ELR (cell line): Measurements from ENCODE around the gene SLC39A8.
A peak's percentile ranks its signal among the peaks of the same experiment; 100 is the strongest.
"Not testable (repeated sequence)": the region's sequence is repeated elsewhere in the genome, so short reads cannot be mapped to it uniquely, and the experiment has no call there.

Experiments used
- DNase-seq: peaks from one replicate; pipeline ENCODE4 v3.0.0-alpha.2; 2015; ENCODE audit warnings: low read depth

Gene SLC39A8

DNA sequence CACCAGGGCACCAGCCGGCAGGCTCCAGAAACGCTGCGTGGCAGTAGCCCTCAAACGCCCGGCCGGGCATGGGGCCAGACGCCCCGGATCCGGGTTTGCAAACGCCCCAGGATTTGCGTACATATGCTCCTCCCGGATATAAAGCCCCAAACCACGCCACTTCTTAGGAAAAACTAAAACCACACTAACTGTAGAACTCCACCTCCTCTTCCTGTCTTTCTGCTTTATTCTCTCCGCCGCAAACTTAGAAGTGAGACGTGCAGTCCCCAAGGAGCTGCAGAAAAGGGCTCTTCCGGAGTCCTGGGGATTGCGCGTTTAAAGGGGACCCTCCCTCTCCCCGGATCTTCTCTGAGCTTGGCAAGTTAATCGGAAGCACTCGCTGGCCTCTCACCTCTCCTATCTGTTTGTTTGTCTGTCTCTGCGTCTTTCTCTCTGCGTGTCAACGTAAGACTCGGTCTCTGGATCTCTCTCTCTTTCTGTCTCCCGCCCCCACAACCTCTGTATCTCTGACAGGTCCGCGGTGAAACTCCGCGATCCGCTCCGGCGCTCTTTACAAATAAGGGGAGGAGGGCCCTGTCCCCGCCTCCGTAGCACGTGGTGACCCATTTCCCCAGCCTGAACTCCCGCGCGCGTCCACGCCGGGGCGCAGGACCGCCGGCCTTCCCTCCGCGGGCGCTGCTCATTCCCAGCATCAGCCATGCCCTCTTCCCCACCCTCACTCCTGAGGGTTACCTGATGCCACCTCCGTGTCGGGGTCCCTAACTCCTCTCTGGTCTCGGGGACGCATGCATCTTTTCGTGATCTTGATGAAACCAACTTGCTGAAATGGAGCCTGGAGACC, at the start of gene SLC39A8:
Gene SLC39A8 (minus strand): TSS at position 529 of the 841 bp plus-strand sequence. CDS start 820 bp downstream, outside the sequence.
- DNase-seq: peak; percentile 82

DNA sequence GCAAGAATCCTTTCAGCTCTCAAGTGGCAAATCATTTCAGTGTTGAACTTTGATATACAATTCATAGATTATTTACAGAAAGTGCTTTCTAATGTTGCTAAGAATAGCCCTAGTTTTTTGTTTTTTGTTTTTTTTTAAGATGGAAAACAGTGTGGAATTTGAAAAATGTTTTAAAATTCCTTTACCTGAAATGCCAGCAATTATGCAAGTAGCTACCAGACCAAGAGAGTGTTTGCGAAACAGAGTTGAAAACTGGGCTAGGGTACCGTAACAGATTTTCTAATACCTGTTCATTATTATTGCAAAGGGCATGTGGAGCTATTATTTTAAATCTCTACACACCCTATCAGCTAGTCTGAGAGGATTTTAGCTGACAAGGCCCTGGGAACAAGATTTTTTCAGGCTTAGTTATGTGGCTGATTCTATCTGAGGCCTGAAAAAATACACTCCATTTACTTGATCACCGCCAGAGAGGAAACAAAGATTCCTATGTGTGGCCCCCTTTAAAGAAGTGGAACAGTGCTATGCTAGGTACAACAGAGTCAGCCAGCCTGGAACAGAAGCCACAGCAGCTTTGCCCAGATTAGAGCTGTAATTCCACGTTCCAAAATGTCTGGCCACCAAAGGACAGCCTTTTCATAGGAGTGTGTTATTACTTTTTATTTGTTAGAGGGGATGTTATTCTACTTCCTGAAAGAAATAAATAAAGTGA, 46.9 kb upstream of the SLC39A8 start:
- DNase-seq: no peak

DNA sequence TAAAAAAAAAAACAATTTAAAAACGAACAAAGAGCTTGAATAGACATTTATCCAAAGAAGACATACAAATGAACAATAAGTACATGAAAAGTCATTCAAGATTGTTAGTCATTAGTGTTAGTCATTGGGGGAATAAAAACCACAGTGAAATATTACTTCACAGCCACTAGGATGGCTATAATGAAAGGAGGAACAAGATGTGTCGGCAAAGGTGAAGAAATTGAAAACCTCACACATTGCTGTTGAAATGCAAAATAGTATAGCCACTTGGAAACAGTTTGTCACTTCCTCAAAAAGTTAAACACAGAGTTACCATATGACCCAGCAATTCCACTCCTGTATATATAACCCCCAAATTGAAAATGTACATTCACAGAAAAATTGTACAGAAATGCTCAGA, 45.2 kb upstream of the SLC39A8 start:
- DNase-seq: peak; percentile 67

DNA sequence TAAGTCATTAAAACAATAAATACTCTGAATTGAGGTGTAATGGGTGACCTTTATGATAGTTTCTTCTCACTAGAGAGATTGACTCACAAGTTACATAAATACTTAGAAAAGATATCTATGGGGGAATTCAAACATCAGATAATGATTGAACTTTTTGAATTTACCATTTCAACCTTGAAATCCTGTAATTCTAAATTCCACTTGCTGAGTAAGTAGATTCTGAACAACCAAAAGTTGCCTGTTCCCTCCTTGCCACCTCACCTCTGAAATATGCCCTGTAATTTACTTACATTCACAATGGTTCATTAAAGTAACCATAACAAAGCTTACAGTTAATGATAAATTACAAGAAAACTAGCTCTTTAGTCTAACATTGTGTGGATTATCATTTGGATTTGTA, 43.3 kb upstream of the SLC39A8 start:
- no peak for DNase-seq

DNA sequence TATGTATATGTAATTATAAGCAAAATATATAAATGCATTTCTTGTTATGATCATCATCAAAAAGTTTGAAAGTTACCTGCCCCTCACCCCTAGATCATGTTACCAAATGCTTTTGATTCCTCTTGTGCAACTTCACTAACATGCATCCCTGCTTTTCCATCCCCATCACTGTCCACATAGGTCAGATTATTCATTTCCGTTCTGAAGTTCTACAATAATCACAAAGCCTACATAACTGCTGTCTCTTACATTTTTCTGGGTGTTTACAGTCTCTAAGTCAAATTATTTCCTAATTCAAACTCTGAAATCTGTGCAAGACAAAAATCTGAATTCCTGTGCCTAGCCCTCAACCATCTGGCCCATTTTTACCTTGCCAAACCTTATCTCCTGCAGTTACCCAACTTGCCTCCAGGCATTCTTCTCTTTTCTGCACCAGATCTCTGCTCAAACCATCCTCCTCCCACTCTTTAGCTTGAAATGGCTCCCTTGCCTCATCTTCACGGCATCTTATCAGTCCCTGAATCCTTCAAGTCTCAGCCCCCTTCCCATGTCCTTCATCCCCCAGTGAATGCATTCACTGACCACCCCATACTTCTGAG, 42.4 kb upstream of the SLC39A8 start:
- DNase-seq: peak; percentile 4

DNA sequence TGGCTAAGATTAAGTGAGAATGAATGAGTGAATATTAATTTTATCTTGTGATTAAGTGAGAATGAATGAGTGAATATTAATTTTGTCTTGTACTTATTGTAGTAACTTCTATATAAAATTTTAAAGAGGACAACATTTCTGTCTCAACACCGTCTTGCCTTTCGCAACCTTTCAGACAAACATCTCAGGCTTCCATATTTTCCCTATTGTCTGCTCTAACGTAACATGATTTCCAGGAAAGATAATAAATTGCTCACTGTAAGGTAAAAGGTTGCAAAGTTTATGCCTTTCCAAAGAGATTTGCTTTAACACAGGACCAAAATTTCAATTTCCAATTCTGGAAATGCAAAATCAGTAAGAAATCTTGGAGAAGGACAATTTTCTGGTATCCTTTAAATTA, 41.7 kb upstream of the SLC39A8 start:
- no peak for DNase-seq

DNA sequence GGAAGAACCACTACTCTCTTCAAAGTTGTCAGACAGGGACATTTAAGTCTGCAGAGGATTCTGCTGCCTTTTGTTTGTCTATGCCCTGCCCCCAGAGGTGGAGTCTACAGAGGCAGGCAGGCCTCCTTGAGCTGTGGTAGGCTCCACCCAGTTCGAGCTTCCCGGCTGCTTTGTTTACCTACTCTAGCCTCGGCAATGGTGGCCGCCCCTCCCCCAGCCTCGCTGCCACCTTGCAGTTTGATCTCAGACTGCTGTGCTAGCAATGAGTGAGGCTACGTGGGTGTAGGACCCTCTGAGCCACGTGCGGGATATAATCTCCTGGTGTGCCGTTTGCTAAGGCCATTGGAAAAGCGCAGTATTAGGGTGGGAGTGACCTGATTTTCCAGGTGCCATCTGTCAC, 35.0 kb upstream of the SLC39A8 start:
- DNase-seq: not testable (repeated sequence)

DNA sequence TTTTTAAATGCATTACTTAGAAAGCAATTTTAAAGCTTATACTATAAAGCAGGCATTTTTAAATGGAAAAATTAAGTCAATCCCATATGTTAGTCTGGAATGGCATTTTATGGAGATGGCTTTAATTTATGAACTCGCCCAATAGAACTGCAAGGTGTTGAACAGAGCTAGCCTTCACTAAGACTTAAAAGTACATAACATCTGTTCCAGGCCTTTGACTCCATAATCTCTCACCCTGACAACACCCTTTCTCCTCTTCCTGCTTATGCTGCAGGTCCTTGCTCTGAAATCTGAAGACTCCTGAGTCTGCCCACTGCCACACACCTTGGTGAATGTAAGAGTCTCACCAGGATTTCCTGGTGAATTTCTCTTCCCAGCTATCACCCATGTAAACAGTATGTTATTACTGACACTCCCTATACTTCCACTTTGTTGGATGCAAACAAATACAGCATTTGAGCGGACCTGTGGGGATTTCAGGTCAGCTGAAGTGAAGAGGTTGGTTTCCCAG, 17.7 kb upstream of the SLC39A8 start:
- DNase-seq: no peak

DNA sequence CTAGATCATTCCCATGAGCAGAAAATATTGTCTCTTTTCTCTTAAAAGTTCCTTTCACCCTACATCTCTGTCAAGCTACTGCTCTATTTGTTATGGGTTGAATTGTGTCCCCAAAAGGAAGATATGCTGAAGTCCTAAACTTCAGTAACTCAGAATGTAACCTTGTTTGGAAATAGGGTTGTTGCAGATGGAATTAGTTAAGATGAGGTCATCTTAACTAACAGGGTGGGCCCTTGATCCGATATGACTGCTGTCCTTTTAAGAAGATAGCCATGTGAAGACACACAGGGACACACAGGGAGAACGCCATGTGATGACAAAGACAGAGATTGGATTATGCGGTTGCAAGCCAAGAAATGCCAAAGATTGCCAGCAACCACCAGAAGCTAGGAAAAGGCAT, 12.8 kb upstream of the SLC39A8 start:
- no peak for DNase-seq

DNA sequence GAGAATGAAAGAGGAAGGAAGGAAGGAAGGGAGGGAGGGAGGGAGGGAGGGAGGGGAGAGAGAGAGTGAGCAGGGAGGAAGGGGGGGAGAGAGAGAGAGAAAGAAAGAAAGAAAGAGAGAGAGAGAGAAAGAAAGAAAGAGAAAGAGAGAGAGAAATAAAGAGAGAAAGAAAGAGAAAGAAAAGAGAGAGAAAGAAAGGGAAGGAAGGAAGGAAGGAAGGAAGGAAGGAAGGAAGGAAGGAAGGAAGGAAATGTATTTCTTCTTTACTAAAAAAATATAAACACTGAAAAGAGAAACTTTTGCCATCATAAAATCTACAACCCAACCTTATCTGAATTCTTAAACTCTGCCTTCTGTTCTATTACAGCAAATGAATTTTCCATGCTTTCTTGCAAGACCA, 12.4 kb upstream of the SLC39A8 start:
- DNase-seq: not testable (repeated sequence)

DNA sequence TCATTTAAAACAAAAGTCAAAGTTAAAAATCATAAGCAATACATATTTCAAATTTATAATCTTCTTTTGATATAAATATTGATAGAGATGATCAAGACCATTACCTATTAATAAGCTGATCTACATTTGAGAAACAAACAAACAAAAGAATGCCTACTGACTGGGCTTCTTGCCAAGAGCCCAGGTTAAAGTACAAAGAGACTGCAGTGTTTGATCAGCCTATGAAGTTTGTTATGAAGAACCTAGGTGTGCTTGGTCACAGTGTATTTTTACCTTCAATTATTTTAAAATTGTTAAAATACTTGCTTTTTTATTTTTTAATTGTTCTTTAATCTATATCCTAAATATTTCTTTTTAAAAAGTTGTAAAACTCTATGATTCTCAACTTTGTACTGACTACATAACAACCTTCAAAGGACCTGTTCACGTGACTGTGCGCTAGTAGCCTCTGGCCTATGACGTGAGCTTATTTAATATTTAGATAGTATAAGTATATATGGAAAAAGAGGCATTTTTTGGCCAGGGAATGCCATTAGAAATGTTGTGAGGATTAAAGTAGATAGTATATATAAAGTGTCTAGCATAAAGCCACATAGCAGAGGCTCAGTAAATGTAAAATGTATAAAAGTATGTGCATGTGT, 11.4 kb upstream of the SLC39A8 start:
- DNase-seq: no peak

DNA sequence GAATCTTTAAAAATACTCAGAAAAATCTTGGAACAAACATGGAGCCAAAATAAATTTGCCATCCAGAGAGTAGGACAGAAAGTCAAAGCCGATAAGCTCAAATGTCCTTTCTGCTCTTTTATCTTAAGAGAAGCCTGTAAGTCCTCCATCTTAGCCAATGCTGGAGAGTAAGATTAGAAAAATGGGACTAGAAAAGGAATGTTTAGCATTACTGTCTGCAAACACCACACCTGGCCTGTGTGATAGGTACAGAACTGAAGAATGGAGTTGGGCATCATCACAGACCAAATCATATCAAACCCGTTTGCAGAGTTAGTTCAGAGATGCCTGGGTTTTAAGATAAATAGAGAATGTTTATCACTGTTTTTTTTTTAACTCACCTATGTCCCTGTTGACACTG, 10.5 kb upstream of the SLC39A8 start:
- DNase-seq: no peak

DNA sequence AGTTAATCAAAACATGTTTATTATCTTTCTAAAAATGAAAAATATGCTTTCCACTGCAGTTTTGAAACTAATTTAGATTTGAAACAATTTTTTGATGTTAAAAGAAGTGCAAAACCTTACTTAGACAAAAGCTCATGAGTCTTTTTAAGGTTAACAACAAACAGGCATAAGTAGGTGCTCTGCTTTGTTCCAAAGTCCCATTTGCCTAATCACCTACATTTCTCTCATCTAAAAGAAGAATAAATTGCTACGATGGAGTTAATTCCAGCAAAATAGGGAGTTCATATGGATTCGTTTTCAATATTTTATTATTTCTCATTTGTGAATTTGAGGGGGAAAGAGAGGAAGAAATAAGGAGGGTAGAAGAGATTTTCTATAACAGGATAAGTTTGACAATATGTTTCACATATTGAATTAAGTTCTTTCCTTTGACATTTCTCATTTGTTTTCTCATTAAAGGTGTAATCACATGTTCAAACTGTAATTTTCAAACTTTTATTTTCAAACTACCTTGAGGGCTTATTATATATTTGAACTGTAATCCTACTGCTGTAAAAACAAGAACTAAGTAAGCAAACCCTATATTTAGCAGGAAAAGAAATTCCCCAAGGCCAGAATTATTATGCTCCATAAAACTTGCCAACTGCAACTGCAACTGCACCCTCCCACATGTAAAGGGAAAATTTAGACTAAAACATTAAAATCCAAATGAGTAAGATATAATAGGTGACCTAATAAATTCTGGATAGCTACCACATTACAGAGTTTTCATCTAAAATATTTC, 9.6 kb upstream of the SLC39A8 start:
- no peak for DNase-seq

DNA sequence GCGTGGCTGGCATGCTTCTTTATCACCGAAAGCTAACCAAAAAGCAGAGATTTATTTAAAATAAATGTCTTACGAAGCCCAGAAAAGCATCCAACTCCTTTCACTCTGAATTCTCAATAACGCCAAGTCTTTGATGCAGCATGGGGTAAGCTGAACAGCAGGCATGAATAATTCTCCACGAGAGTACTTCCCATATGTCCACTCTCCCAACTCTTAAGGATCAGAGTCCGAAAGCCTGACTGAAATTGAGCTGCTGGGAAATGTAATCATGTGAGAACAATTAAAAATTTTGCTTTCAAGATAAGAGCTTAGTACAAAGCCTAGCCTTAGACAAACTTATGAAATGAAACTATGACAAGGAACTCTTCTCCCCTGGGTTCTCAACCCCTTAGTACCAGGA, 7.5 kb upstream of the SLC39A8 start:
- no peak for DNase-seq

DNA sequence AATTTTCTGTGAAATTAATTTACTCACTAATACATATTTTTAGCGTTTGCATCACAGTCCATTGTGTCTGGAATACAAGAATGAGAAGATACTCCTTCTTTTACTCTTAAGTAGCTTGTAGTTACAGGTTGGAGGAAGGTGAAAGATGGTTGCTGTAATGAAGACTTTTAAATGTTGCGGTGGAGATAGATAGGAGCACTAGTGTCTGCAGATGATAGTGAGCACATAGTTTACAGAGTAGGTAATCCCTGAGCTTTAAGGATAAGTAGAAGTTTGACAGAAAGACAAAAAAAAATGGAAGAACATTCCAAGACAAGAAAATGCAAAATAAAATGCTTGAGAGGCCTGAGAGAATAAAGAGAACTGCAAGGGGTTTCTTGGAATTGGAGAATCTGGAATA, 5.4 kb upstream of the SLC39A8 start:
- no peak for DNase-seq

DNA sequence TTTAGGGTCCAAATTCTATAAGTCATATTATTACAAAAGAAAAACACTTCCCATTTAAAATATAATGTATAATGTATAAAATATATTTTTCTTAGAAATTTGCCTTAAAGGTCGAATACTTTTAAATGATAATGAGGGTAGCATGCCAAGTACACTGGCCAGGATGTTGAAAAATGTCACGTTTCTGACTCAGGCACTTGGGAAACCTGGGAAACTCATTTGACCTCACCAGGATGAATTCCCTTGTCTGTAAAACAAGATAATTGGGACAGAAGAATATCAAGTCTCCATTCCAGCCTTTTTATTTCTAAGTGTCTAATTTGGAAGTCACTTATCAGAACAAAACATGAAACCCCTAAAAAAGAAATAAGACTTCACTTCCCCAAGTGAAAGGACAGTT, 3.4 kb upstream of the SLC39A8 start:
- no peak for DNase-seq

DNA sequence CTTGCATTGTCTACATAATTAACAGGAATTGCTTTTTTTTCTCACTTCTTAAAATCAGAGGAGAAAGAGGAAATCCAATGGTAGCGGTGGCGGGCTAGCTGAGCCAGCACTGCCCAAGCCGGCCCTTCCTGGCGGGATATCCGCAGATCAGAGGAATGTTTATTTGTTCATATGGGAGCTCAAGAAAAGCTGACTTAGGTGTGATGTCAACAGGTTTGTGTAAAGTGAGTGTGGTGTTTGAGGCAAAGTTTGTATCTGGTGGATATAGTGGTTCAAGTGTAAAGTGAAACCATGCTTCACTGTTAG, 466 bp upstream of the SLC39A8 start:
- DNase-seq: peak; percentile 10

DNA sequence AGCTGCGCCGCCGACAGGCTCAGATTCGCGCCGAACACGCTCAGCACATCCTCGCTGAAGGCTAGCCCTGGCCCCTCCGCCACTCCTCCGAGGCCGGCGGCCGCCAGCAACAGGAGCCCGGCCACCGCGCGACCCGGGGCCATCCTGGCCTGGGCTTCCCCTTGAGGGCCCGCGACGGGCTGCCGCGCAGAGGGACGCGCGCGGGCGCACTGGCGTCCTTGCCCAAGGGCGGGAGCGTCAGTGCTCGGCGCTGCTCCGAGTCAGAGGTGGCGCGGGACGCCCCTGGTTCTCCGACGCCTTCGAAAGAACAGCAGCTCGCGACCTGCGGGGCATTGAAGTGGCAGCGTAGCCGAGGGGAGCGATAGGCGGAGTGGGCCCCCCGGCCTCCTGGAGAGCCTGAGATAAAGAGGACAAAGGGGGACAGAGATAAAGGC, 745 bp downstream of the SLC39A8 start:
- peak; percentile 54 for DNase-seq

DNA sequence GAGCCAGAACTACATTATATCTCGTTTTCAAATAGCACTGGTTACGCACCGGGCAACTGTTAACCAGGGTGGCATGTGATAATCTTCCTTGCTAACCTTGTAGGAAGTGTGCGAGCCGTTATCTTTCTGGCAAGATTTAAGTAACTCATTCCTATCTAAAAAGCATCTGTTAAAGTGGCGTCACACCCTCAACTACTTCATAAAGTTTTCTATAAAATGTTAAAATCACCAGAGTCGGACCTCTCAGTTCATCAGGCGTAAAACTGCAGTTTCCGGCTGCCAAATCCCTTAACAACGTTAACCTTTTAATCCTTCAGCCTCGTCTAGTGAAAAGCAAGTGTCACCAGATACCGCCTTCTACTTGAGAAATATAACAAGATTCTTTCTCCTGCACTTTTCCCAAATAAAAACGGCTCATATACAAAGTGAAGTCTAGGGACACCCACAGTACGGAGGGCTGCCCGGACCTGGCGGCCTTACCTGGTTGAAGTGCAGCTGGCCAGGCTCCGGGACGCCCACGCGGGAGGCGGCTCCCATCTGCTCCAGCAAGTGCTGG, 1.2 kb downstream of the SLC39A8 start:
- peak; percentile 6 for DNase-seq

DNA sequence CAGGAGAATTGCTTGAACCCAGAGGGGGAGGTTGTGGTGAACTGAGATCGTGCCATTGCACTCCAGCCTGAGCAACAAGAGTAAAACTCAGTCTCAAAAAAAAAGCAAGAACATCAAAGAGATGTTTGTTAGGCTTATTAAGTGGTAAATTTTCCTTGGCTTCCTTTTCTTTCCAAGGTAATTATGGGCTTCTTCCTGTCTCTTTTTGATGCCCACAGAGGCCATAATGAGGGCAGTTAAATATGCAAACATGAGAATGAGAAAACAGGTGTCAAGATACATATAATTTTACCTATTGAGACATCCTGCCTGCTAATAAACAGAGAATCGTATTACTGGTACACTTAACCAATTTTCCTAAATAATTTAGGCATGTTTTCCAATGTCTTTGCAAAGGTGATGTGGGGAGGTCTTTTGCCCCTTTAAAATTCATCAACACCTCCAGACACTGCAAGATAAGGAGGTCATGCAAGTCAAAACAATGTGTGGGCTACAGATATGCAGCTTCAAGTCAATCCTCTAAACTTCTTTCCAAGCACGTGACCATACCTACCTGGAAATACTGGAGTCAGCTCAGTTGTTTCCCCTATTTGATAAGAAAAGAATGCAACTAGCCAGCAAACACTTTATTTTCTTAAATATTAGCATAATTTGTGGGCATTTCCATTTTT, 2.7 kb downstream of the SLC39A8 start:
- DNase-seq: no peak

DNA sequence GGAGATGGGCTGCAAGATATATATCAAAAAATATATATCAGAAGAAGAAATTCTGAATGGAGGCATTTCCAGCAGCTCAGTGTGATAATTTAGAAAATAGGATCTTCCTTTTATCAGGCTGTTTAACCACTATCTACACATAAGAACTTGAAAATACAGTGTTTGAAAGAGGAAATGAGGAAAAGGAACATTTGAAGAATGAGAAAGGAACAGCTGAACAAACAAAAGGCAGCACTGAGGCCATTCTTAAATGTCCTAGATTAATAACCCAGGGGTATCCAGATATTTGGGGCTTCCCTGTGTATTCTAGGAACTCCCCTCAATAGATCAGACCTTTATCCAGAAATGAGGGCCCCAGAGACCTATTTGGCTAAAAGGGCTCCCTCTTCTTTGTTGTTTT, 4.1 kb downstream of the SLC39A8 start:
- DNase-seq: no peak
